Dermis blood vessel endothelial cell (primary cell): ENCODE measurements around the gene CRKL. TPM values are rescaled to one million over a fixed set of nuclear protein-coding genes. Genes with fewer than 3 reads are reported as not detected.
"Not testable (repeated sequence)": the region's sequence is repeated elsewhere in the genome, so short reads cannot be mapped to it uniquely, and the experiment has no call there.

ENCODE experiments used
- DNase-seq: peaks from one replicate; pipeline ENCODE4 v3.0.0; 2010
- total RNA-seq: library from RNA; depleted of rRNA; stranded (reverse); fragments of >200 nt; gene quantifications from 2 replicates; pipeline ENCODE4 v1.2.3, GENCODE V29; 2014

CRKL gene, protein sequence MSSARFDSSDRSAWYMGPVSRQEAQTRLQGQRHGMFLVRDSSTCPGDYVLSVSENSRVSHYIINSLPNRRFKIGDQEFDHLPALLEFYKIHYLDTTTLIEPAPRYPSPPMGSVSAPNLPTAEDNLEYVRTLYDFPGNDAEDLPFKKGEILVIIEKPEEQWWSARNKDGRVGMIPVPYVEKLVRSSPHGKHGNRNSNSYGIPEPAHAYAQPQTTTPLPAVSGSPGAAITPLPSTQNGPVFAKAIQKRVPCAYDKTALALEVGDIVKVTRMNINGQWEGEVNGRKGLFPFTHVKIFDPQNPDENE
- 50.2 and 54.4 TPM in 2 replicates for total RNA-seq

DNA sequence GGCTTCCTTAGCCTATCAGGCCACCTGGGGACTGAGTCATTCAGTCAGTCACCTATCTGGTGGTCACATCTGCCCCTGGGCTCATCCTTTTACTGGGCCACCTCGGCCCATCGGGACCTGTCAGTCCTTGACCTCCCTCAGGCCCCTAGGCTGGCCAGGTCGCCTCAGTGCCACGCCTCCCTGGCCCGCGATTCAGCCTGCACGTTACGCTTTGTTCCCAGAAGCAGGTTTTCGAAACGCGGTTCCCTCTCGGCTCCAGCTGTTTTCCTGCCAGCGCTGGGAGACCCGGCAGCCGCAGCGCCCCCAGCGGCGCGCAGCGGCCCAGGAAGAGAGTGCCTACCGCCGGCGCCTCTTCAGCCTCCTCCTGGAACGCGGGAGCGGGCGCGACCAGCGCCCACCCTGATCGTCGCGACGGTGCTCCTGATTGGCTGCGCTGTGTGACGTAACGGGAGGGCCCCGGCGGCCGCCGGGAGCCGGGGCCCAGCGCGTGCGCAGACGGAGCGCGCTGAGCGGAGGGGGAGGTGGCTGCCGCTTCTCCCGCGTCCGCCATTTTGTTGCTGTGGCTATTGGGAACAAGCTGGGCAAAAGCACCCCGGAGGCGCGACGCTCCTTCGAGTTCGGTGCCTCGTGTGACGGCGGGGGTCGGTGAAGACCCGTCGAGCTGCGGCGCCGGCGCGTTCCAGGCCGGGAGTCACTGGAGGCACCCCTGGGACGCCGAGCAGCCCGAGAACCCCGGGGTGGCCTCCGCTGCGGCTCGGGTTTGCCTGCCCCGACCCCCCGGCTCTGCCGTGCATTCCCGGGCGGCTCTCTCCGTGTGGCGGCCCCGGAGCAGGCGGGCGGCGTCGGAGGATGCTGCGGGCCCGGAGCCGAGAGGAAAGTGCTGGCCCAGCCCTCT lies at the start of gene CRKL:
TSS of gene CRKL (plus strand) at position 492 of the 895 bp plus-strand sequence. CDS start 528 bp downstream, outside the sequence.
- peak; percentile 97 for DNase-seq

DNA sequence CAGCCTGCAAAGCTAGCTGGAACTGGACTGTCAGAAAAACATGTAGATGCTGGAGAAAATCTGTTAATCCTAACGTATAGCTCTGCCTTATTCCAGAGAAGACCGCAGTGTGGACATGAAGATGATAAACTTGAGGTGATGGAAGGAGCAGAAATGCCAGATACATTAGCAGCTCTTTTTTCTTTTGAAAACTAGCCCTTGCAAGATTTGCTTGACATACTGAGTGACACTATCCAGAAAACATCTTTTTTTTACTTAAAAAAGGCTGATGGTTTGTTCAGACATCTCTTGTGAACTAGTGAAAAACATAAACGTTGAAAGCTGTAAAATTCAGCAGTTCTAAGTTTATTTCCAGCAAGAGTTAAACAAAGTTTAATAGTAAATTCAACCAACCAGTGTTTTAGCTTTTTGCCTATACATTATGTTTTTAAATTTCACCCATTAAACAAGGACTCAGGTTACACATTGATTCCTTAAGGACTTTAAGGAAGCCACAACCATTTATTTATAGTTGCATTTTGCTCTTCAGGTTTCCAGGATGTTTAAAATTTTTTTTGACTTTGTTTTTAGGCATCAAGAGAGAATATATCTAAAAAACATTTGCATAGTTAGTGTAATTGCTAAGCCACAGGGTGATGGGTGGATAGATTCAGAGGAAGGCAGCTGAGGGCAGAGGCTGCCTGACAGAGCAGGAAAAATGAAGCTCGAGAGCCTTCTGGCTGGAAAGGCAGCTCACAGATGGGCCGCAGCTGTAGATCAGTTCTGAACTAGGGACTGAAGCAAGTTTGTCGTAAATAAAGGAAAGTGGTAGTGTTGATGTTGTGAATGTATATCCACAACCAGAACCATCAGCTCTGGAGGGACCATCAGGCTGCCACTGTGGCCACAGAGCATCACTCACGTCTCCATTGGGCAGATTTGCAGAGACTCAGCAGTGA lies 48.9 kb upstream of the CRKL start:
- DNase-seq: no peak

DNA sequence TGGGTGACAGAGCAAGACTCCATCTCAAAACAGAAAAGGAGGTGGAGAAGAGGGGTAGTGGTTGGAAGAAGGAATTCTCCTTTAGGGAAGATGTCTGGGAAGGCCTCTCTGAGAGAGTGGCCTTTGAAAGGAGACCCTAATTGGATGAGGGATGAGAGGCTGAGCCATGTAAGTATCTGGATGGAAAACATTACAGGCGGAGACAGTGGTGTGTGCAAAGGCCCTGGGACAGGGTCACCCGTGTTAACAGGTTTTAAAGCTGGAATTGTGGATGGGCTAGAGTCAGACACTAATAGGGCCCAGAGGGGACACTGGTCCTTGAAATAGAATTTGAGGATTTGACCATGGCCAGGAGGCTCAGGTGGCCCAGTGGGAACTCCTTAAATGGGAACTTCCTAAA lies 48.0 kb upstream of the CRKL start:
- DNase-seq: no peak

DNA sequence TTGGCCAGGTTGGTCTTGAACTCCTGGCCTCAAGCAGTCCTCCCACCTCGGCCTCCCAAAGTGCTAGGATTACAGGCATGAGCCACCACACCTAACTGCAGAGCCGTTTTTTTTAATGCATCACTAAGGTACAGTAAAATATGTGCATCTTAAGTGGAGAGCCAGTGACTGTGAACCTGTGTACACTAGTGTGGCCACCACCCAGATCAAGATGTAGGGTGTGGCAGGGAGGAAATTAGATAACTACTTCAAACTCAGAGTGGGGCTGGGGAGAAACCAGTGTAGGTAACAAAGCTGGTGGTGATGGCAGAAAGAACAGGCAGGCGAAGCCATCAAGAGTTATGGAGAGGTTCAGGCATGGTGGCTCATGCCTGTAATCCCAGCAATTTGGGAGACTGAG lies 44.0 kb upstream of the CRKL start:
- no peak for DNase-seq

DNA sequence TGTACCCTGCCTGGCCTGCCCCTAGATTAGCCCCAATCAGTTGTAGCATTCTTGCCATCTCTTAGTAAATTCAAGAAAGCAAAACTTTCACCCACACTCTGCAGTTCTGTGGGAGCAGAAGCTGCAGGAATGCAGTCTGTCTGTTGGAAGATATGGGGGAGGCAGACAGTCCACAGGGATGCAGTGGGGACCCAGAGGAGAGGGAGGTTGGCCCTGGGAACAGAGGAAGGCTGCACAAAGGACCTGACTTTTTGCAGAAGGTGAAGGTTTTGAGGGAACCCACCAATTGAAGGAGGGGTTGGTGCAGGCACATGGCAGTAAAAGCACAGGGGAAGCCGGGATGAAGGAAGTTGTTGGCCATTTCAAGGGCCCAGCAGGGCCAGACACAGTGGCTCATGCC lies 41.9 kb upstream of the CRKL start:
- no peak for DNase-seq

DNA sequence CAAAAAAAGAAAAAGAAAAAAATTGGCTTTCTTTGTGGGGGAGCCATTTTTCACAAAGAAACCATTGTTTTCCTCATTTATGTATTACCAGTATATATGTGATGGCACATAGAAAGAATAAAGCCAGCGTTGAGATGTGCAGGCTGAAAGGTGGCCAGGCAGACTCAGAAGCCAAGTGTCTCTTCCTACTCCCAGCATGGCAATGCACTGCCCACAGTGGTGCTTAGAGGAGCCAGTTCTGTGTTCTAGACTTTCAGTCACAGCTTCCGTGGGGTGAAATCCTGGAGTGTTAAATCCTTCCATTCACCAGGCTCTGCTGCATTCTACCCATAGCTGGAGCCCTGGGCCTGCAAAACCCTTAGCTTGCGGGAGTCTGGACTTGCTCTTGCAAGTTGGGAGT lies 39.5 kb upstream of the CRKL start:
- no peak for DNase-seq

DNA sequence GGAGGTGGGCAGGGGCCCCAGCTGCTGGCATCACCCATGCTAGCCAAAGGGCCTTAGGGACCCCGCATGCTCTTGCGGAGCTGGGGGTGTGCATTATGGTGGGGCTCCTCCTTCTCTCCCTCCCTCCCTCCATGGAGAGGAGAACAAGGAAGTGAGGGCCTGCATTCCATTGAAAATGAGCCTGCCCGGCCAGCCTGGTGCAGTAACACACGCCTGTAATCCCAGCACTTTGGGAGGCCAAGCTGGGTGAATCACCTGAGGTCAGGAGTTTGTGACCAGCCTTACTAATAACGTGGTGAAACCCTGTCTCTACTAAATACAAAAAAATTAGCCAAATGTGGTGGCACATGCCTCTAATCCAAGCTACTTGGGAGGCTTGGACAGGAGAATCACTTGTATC lies 36.0 kb upstream of the CRKL start:
- no peak for DNase-seq

DNA sequence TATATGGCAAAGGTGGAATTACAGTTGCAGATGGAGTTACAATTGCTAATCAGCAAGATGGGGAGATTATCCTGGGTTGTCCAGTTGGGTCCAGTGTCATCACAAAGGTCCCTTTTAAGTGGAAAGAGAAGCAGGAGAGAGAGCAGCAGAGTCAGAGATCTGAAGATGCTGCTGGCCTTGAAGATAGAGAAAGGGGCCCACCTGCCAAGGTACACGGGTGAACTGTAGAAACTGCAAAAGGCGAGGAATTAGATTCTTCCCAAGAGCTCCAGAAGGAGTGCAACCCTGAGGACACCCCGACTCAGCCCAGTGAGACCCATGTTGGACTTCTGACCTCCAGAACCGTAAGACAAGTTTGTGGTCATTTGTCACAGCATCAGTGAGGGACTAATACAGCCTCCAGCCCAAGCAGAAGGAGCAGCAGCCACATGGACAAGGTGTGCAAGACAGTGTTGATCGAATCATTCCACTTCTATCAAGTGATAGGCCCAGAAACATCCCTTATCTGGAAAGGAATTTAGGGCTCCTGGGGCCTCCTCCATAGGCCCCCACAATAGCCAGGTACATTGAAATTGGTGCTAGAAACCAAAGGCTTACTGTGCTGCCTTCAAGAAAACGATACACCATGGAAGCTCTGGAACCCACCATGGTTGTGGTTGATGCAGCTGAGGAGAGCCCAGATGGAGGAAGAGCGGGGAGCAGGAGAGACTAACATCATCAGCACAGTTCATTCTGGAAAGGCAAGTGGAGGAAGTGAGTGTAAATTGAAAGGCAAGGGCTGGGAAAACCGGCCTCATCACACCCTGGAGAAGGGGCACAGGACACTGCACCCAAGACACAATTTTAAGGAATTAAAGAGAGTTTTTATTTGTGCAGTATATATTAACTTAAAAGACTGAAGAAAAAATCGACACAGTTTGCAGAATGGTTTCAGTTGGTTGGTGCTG lies 35.1 kb upstream of the CRKL start:
- no peak for DNase-seq

DNA sequence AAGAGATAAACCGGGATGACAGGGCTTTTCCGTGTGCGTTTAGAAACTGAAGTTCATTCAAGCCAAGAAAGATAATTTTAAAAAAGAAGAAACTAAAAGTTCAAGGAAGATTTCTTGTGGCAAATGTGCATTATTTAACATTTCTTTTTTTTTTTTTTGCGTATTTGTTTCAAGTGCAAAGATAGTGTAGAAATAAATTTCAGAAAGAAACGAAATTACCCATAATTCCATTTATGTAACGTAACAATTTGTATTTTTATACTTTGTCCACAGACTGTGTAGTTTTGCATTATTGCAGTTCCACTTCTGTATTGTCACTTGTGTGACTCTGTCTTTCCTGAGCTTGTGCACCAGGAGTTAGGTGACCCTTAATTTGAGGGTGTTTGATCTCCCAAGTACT lies 34.4 kb upstream of the CRKL start:
- no peak for DNase-seq

DNA sequence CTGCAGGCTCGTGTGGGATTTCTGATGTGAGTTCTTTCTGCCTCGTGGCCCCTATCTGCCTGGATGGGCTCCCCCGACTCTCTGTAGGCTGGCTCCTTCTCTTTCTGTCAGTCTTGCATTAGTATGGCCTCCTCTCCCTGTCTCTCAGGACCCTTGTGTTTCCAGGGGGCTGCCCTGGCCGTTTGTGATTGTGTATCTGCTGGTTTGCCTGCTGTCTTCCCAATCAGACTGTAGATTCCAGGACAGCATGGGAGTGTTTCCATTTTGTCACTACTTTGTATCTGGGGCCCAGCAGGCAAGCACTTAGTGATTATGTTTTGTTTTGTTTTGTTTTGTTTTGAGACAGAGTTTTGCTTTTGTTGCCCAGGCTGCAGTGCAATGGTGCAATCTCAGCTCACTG lies 32.8 kb upstream of the CRKL start:
- DNase-seq: no peak

DNA sequence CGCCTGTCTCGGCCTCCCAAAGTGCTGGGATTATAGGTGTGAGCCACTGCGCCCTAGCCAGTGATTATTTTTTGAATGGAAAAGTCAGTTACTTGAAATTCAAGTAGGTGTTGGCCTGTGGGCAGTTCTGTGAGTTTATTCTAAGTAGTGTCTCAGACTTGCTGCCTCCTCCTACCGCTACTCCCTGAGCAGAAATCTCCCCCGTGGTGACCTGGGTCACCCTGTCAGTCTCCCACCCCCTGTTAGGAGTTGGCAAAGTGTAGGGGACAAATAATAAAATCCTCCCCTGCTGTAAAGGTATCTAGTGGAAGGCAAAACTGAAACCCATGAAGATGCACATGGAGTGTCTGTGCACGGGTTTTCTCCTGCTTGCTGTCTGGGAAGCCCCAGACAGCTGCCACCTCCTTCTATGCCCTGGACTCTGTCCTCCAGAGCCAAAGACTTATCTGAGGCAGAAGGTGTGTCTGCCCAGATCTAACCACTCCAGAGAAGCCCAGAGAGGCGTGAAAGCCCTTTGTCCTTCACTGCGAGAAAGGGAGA lies 32.1 kb upstream of the CRKL start:
- no peak for DNase-seq

DNA sequence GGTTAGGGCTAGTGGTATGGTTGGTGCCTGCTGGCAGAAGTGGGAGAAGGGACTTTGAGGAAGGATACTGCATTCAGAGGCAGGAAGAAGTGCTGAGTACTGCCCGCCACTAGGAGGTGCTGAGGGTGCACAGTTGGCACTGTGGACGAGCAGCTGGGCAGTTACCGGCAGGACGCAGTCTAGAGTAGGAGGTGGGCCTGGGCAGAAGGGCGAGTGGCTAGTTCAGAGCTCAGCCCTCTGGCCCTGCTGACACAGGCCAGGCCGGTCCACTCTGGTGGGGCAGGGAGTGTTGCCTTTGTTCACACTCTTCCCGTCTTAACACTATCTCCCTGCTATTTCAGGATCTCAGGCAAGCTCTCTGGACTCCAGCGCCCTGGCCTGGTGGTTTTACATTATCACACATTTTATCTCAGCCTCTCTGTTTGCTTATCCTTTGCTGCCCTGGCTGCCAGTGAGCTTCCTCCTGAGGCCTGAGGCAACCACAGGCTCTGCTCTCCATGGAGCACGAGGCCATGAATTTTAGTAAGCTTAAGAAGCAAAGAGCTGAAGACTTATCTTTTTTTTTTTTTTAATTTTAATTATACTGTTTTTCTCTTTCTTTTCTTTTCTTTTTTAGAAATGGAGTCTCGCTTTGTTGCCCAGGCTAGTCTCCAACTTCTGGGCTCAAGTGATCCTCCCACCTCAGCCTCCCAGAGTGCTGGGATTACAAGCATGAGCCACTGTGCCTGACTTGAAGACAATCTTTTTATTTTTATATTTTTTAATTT lies 31.5 kb upstream of the CRKL start:
- peak; percentile 90 for DNase-seq

DNA sequence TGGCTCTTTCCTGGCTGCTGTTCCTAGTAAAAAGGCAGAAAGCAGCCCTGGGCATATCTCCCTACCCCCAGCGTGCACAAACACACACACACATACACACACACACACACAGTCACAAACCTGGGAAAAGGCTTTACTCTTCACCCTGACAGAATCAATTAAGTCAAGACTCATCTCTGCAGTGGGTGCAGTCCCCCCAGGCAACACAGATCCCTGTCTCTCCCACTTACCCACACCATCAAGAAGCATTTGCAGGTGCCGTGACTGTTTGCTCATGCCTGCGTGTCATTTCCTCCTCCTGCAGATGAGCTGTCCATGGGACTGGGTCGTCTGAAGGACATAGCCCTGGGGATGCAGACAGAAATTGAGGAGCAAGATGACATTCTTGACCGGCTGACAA lies 29.8 kb upstream of the CRKL start:
- DNase-seq: peak; percentile 12

DNA sequence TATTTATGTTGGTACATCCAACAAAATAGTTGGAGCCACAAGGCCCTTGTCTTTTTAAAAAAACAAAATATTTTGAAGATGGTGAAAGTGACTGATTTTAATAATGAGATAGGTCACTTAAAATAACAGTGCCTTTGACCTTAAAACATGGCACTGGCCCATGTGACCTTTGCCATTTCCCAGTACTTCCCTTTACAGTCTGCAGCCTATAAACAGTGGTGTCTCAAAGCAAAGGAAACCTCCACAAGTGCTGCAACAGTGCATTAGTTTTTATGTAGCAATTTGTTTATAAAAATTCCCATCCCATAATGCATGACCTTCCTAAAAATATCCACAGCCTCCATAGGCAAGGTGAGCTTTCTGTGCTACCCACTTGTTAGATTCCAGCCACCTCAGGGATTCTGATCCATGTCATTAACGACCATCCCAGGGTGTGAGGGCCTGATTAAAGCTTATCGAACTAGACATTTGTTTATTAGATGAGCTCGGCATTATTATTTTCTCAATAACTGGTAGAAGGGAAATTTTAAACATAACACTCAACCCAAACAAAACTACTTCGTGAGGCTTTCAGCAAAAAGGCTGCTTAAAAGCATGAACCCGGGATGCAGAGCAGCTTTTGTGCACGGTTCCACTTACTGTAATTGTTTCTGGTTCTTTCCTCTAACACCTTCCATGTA lies 28.0 kb upstream of the CRKL start:
- DNase-seq: no peak

DNA sequence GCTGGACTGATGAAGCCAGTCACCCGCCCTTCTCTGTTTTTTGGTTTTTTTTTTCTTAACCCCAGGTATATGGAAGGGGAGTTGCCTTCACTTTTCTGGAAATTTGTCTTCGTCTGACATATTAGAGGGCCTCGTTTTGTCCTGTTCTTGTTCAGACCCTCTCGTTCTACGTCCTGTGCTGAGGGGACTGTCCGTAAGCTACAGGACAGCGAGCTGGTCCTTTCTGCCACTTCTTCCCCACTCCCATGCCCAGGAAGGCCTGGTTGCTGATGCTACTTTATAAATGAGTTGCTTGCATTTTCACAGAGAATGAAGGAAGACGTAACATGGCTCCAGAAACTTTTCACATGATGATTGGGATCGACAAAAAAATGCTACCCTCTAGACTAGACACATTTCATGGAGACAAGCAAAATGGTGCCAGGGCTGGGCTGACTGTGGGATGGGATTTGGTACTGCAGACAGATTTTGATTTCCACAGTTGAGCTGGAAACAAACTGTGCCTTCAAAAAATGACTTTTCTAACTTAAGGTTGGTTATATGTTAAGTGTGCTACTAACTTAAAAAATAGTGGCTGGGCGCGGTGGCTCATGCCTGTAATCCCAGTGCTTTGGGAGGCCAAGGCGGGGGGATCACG lies 27.2 kb upstream of the CRKL start:
- DNase-seq: no peak

DNA sequence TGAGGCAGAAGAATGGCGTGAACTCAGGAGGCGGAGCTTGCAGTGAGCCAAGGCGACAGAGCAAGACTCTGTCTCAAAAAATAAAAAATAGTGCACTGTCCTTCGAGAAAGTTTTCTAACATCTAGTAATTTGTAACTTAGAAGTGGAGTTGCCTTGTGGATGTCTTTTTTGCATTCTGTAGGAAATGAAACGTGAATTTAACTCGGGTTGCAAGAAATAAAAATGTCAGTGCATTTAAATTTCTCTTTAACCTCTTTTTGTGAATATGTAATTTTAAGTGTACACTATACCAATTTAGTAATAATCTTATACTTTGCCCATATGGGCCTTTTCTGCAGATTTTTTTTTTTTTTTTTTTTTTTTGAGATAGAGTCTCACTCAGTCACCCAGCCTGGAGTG lies 26.2 kb upstream of the CRKL start:
- no peak for DNase-seq

DNA sequence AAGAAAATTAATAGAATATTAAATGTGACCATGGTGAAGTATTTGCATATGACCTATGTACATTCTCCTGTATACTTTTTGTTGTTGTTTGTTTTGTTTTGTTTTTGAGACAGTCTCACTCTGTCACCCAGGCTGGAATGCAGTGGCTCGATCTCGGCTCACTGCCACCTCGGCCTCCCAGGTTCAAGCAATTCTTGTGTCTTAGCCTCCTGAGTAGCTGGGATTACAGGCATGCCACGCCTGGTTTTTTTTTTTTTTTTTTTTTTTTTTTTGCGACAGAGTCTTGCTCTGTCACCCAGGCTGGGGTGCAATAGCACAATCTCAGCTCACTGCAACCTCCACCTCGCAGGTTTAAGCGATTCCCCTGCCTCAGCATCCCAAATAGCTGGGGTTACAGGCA lies 19.5 kb upstream of the CRKL start:
- not testable (repeated sequence) for DNase-seq

DNA sequence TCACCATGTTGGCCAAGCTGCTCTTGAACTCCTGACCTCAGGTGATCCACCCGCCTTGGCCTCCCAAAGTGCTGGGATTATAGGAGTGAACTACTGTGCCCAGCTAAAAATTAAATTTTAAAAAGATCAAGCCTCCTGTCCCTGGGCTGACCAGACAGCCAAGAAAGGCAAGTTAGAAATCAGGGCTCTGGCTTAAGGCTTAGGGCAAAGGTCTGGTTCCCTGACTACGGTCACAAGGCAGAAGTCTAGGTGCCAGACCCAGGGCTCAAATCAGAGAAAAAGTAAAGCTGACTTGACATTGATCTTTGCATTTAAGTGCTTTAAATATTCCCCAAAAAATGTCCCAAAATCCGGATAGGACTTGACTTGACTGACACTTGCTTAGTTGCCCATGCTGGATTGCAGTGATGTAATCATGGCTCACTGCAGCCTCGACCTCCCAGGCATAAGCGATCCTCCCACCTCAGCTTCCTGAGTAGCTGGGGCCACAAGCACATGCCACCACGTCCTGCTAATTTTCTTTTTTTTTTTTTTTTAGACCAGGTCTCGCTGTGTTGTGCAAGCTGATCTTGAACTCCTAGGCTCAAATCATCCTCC lies 17.3 kb upstream of the CRKL start:
- no peak for DNase-seq
